ENCODE measurements around the gene MUC5AC.

Gene MUC5AC

DNA sequence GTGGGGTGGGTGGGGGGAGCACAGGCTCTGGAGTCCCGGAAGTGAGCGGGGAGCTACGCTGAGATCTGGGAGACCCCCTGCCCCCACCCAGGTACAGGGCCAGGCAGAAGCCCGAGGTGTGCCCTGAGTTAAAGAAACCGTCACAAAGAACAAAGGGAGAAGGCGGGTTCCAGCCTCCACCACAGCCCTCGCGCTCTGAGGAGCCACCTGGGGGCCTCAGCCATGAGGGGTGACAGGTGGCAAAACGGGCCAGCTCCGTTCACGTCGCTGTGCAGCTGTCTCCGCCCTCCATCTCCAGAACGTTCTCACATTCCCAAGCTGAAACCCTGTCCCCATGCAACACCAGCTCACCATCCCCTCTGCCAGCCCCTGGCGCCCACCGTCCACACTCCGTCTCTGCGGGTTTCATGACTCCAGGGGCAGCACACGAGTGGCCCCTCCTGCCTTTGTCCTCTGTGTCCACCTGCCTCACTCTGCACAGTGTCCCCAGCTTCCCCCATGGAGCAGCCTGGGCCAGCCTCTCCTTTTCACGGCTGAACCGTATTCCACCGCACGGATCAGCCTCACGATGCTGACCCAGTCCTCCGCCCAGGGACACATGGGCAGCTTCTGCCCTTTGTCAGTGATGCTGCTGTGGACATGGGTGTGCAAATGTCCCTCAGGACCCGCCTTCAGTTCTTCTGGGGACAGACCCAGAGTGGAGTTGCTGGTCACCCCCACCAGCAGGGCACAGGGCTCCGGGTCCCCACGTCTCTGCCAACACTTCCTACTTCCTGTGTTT lies 63.4 kb downstream of the MUC5AC start:
- no peaks in the 10 kb centered on the region for H3K4me1 Mint-ChIP-seq (ENCODE audit: low read depth)
- H3K27me3 Mint-ChIP-seq: peaks cover 10% of the 10 kb centered on the region
- H3K4me3 Mint-ChIP-seq: no peak overlapping the region
- H3K36me3 Mint-ChIP-seq: no peaks in the 10 kb centered on the region
- no peak overlapping the region for H3K27ac Mint-ChIP-seq
- no peaks in the 10 kb centered on the region for H3K9me3 Mint-ChIP-seq (ENCODE audit: low read depth)

DNA sequence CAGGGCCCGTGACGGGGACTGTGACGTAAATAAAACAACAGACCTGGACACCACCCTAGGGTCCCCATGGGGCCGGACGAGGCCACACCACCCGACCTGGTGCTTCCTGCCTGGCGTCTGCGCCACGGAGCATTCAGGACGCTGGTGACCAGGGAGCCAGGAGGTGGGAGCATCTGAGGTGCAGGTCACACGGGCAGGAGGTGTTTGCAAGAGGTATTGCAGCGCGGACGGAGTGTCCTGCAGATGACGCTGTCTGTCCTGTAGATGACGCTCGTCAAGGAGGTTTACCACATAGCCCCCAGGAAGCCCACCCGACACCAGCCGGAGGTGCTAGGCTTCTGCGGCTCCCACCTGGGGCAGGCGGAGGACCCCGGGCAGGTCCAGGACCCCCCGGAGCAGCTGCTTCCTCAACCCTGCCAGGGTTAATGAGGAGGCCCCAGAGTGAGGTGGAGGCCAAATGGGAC lies 64.1 kb downstream of the MUC5AC start:
- Mint-ChIP-seq H3K27me3 (peaks cover 10% of the 10 kb centered on the region), H3K4me3 (no peak overlapping the region), H3K27ac (no peak overlapping the region), H3K36me3 (no peaks in the 10 kb centered on the region), H3K9me3 (ENCODE audit: low read depth) (no peaks in the 10 kb centered on the region), H3K4me1 (ENCODE audit: low read depth) (no peaks in the 10 kb centered on the region)

DNA sequence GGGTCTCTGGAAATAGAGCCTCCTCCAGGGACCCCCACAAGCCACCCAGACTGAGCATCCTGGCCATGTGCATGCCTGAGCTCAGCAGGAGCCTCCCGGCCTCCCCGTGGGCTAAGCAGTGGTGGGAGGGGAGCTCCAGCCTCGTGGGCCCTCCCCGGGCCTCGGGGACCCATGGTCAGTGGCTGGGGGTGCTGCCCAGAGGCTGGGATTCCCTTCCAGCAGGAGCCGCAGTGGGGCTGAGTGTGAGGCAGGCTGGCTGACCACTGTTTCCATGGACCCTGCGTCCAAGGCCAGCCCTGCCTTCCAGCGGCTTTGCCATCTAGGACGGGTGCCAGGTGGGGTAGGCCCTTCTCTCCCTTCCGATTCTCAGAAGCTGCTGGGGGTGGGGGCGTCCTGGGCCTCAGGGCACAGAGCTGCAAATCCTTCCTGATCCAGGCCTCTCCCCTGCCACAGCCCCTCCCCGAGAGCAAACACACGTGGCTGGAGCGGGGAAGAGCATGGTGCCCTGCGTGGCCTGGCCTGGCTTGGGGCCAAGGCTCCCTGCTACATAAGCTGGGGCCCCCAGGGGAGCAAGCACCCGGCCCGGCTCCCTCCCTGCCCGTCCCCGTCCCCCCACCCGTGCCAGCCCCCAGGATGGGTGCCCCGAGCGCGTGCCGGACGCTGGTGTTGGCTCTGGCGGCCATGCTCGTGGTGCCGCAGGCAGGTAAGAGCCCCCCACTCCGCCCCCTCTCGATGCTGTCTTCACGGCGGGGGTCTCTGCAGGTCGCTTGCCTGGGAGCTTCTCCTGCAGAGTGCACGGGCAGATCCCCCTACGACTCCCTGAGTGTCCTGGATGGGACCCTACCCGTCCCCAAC lies 65.0 kb downstream of the MUC5AC start, which contains the start of gene MUC5B:
MUC5B (plus strand) TSS at position 576 of the 855 bp plus-strand sequence; CDS start at position 634, 58 bp downstream.
- Mint-ChIP-seq H3K36me3 (no peaks in the 10 kb centered on the region), H3K27ac (no peak within 1 kb of the TSS), H3K4me1 (ENCODE audit: low read depth) (no peaks in the 10 kb centered on the region), H3K4me3 (no peak within 1 kb of the TSS), H3K9me3 (ENCODE audit: low read depth) (no peaks in the 10 kb centered on the region), H3K27me3 (peaks cover 6% of the 10 kb centered on the region)

DNA sequence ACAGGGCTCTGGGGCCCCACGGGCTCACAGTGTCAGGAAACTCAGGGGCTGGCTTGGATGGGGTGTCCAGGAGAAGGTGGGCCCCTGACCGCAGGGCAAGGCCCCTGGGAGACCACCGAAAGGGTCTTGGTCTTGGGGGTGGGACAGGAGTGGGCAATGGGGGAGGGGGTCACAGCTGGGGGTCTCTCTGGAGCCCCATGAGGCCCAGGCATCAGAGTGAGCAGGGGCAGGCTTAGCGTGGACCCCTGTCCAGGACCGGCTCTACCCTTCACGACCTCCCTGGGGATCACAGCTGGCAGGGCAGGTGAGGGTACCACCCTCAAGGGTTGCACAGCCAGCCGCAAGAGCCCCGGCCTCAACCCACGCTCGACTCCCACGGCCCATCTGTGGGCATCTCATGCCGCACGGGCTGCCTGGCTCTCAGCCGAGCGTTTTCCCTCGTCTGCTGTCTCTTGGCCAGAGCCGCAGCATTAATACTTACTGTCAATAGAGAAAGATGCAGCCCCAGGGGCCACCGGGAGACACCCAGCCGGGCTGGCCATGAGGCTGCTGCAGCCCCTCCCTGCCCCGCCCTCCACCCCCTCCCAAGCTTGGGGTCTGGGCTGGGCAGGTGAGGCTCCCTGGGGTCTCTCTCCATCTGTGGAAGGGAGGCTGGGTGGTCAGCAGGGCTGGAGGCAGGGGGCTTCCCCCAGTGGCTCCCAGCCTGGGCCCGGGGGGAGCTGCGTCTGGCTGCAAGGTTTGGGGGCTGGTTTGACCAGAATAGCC lies 65.8 kb downstream of the MUC5AC start:
- H3K4me3 Mint-ChIP-seq: no peak overlapping the region
- H3K27me3 Mint-ChIP-seq: peaks cover 4% of the 10 kb centered on the region
- no peak overlapping the region for H3K27ac Mint-ChIP-seq
- H3K36me3 Mint-ChIP-seq: no peaks in the 10 kb centered on the region
- no peaks in the 10 kb centered on the region for H3K4me1 Mint-ChIP-seq (ENCODE audit: low read depth)
- H3K9me3 Mint-ChIP-seq (ENCODE audit: low read depth): no peaks in the 10 kb centered on the region

DNA sequence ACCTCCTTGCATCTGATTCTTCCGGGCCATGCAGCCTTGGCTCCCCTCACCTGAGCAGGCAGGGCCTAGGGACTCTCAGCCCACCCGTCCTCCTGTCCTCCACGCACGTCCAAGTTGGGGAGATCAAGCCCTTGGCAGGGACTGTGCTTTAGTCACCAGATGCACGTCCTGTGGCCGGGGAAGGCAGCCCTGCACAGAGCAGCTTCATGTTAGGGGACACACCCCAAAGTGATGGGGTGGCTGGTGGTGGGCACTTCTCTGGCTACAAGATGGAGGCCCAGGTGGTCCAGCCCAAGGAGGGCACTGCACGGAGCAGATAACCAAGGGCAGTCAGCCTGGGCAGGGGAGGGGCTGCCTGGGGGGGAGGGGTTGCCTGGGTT lies 66.3 kb downstream of the MUC5AC start:
- no peak overlapping the region for H3K4me3 Mint-ChIP-seq
- no peaks in the 10 kb centered on the region for H3K4me1 Mint-ChIP-seq (ENCODE audit: low read depth)
- peaks cover 4% of the 10 kb centered on the region for H3K27me3 Mint-ChIP-seq
- H3K9me3 Mint-ChIP-seq (ENCODE audit: low read depth): no peaks in the 10 kb centered on the region
- H3K36me3 Mint-ChIP-seq: no peaks in the 10 kb centered on the region
- no peak overlapping the region for H3K27ac Mint-ChIP-seq

DNA sequence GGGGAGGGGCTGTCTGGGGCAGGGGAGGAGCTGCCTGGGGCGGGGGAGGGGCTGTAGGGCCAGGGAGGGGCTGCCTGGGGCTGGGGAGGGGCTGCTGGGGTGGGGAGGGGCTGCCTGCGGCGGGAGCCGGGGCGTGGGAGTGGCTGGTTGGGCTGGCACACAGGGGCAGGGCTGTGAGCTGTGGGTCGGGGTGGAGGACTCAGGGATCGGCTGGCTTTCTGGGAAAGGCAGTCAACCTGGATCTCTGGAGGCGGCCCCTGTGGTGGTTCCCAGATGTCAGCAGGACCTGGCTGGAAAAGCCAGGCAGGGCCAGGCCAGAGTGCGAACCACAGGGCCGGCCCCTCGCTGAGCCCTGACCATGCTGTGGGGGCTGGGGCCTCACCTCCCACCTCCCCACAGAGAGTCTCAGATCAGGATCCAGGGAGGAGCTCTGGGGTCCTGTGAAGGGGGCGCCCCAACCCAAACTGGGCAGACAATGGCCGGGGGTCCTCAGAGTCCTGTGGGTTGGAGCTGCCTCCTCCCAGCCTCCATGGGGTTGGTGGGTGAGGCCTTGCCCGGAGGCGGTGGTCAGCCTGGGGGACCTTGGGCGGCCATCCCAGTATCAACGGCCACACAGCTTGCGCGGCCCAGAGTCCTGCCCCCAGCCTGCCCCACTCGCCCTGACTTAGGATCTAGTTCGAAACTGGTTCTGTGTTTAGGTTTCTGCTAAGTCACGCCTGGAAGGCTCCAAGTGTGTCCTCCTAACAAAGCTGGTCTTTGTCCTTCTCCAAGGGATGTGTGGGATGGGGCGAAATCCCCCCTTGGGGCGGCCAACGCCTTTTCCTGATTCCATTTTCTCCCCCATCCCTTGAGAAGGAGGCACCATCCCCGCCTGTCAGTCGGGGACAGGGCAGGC lies 67.0 kb downstream of the MUC5AC start:
- Mint-ChIP-seq H3K27ac (no peak overlapping the region), H3K27me3 (peaks cover 4% of the 10 kb centered on the region), H3K4me3 (no peak overlapping the region), H3K36me3 (no peaks in the 10 kb centered on the region), H3K4me1 (ENCODE audit: low read depth) (no peaks in the 10 kb centered on the region), H3K9me3 (ENCODE audit: low read depth) (no peaks in the 10 kb centered on the region)

DNA sequence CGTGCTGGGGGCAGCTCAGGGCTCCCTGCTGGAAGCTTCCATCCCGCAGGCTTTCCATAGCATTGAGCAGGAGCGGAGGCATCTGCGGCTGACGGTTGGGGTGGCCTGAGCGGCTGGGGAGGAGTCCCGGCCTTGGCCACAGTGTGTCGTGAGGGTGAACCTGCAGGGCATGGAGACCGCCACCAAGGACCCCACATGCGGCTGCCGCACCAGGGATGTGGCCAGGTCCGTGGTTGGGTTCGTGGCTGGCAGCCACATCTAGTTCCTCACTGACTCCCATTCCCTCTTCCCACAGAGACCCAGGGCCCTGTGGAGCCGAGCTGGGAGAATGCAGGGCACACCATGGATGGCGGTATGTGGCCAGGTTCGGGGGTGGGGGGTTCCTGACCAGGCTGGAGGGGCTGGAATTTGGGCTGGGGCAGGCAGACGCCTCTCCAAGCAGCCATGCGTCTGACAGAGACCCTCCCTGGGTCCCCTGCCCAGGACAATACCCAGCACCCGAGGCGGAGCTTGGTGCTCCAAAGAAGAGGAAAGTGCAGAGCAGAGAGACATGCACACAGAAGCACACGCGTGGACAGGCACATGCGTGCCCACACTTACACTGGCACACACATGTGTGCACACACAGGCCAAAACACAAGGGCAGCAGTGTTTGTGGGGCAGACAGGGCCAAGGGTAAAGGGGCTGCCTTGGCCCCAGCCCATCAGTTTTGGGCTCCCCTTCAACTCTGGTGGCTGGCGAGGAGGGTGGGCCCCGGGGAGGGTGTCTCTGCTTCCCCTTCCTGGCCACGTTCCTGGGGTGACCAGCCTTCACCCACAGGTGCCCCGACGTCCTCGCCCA lies 67.9 kb downstream of the MUC5AC start:
- H3K4me3 Mint-ChIP-seq: no peak overlapping the region
- no peak overlapping the region for H3K27ac Mint-ChIP-seq
- no peaks in the 10 kb centered on the region for H3K9me3 Mint-ChIP-seq (ENCODE audit: low read depth)
- no peaks in the 10 kb centered on the region for H3K4me1 Mint-ChIP-seq (ENCODE audit: low read depth)
- peaks cover 4% of the 10 kb centered on the region for H3K27me3 Mint-ChIP-seq
- no peaks in the 10 kb centered on the region for H3K36me3 Mint-ChIP-seq

DNA sequence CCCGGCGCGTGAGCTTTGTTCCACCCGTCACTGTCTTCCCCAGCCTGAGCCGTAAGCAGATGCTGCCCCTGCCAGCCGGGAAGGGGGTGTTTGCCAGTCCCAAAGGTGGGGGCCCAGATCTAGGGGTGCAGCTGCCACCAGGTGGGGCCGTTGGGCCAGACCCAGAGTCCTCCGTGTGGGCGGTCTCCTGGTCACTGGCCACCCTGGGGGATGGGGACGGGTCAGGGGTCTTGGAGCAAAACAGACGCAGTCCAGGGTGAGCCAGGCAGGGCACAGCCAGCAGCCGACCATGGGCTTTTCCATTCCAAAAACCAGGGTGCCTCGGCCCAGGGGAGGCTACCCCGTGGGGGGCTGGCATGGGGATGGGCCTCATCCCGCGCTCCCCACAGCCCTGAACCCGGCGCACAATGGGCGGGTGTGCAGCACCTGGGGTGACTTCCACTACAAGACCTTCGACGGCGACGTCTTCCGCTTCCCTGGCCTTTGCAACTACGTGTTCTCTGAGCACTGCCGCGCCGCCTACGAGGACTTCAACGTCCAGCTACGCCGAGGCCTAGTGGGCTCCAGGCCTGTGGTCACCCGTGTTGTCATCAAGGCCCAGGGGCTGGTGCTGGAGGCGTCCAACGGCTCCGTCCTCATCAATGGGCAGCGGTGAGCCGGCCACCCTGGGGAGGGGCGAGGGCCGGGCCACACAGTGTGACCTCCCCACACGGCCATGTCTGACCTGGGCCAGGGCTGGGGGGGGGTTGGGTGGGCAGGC lies 68.7 kb downstream of the MUC5AC start:
- no peaks in the 10 kb centered on the region for H3K9me3 Mint-ChIP-seq (ENCODE audit: low read depth)
- H3K4me1 Mint-ChIP-seq (ENCODE audit: low read depth): no peaks in the 10 kb centered on the region
- H3K27ac Mint-ChIP-seq: no peak overlapping the region
- peaks cover 2% of the 10 kb centered on the region for H3K27me3 Mint-ChIP-seq
- H3K36me3 Mint-ChIP-seq: no peaks in the 10 kb centered on the region
- H3K4me3 Mint-ChIP-seq: no peak overlapping the region

DNA sequence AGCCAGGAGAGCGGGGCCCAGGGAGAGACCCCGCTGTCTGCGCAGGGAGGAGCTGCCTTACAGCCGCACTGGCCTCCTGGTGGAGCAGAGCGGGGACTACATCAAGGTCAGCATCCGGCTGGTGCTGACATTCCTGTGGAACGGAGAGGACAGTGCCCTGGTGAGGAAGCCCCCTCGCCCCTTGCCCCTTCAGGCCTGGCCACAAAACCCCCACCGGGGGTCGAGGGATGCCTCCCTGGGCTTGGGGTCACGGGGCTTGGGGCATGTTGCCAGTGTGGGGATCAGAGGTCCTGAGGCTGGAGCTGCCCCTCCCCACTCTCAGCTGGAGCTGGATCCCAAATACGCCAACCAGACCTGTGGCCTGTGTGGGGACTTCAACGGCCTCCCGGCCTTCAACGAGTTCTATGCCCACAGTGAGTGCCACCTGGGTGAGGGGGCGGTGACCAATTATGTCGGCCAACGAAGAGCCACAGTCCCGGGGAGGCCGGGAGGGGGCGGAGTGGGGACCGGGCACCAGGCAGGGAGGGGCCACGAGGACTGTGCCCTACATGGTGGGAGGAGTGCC lies 69.3 kb downstream of the MUC5AC start:
- Mint-ChIP-seq H3K9me3 (ENCODE audit: low read depth) (no peaks in the 10 kb centered on the region), H3K27me3 (no peaks in the 10 kb centered on the region), H3K27ac (no peak overlapping the region), H3K36me3 (no peaks in the 10 kb centered on the region), H3K4me1 (ENCODE audit: low read depth) (no peaks in the 10 kb centered on the region), H3K4me3 (no peak overlapping the region)

DNA sequence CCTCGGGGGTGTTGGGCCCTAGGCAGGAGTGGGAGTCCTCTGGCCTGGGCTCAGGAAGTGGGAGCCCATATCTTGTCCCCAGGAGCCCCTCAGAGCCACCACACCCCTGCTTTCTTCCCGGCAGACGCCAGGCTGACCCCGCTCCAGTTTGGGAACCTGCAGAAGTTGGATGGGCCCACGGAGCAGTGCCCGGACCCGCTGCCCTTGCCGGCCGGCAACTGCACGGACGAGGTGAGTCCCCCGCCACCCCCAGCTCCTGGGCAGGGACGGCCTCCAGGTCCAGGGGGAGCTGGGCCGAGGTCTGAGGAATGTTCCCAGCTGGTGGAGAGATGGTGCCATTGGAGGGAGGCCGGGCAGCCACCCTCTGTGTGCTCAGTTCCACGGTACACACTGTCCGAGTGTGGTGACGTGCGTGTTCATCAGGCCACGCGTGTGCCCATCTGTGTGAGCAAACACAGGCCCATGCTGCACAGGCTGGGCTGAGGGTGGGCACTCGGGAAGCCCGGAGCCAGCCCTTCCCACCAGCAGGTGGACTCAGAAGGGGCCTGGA lies 69.9 kb downstream of the MUC5AC start:
- no peak overlapping the region for H3K27ac Mint-ChIP-seq
- H3K36me3 Mint-ChIP-seq: no peaks in the 10 kb centered on the region
- no peaks in the 10 kb centered on the region for H3K9me3 Mint-ChIP-seq (ENCODE audit: low read depth)
- H3K27me3 Mint-ChIP-seq: no peaks in the 10 kb centered on the region
- H3K4me3 Mint-ChIP-seq: no peak overlapping the region
- H3K4me1 Mint-ChIP-seq (ENCODE audit: low read depth): no peaks in the 10 kb centered on the region

DNA sequence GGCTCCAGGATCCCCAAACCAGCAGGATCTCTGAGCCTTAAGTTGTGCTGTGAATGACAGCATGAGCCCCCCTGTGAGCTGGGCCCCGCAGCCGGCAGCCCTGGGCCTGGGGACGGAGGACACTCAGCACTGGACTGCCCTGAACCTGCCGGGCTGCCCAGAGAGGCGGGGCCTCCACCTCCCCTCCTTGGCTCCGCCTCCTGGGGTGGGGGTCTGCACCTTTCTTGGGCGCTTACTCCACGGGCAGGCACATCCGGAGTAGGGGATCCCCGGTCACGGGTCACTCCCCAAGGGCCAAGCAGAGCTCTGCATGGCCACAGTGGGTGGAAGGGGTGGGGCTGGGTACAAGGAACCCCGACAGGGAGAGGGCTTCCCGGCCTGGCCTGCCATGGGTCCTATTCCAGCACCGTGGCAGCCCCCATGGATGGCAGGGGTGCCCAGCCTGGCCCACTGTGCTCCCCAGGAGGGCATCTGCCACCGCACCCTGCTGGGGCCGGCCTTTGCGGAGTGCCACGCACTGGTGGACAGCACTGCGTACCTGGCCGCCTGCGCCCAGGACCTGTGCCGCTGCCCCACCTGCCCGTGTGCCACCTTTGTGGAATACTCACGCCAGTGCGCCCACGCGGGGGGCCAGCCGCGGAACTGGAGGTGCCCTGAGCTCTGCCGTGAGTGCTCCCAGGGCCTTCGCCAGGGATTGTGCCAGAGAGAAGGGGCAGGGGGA lies 70.5 kb downstream of the MUC5AC start:
- Mint-ChIP-seq H3K27ac (no peak overlapping the region), H3K27me3 (no peaks in the 10 kb centered on the region), H3K36me3 (no peaks in the 10 kb centered on the region), H3K9me3 (ENCODE audit: low read depth) (no peaks in the 10 kb centered on the region), H3K4me3 (no peak overlapping the region), H3K4me1 (ENCODE audit: low read depth) (no peaks in the 10 kb centered on the region)

DNA sequence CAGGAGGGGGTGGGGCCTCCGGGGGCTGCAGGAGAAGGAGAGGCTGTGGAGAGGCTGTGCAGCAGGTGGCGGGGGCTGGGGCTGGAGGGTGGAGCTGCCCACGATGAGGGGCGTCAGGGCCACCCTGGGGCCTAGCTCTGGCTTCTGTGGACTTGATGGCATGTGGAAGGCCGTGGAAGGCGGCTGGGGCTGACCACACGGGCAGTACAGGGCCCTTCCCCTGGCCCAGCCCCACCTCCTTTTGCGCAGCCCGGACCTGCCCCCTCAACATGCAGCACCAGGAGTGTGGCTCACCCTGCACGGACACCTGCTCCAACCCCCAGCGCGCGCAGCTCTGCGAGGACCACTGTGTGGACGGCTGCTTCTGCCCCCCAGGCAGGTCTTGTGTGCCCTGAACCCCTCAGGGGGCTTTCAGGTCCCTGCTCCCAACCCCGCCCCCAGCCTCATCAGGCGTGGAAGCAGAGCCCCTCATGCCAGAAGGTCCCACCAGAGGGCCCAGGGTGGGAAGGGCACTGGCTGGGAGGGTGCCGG lies 71.2 kb downstream of the MUC5AC start:
- Mint-ChIP-seq H3K4me1 (ENCODE audit: low read depth) (no peaks in the 10 kb centered on the region), H3K27me3 (no peaks in the 10 kb centered on the region), H3K9me3 (ENCODE audit: low read depth) (no peaks in the 10 kb centered on the region), H3K4me3 (no peak overlapping the region), H3K27ac (no peak overlapping the region), H3K36me3 (no peaks in the 10 kb centered on the region)
